PC-9 (cell line): ENCODE measurements around the gene SPATS2.

Source experiments
- CTCF ChIP-seq: fragments of 200-600 bp; sonication (generic); conservative IDR thresholded peaks from 2 replicates; pipeline ENCODE4 v1.6.1; 2017; ENCODE audit warnings: mixed run types, antibody characterized with exemption, mild to moderate bottlenecking, moderate library complexity
- EZH2 ChIP-seq: fragments of 200-600 bp; sonication (generic); IDR thresholded peaks from 2 replicates; pipeline ENCODE4 v1.8.0; 2017; ENCODE audit warnings: antibody characterized with exemption, low read depth

DNA sequence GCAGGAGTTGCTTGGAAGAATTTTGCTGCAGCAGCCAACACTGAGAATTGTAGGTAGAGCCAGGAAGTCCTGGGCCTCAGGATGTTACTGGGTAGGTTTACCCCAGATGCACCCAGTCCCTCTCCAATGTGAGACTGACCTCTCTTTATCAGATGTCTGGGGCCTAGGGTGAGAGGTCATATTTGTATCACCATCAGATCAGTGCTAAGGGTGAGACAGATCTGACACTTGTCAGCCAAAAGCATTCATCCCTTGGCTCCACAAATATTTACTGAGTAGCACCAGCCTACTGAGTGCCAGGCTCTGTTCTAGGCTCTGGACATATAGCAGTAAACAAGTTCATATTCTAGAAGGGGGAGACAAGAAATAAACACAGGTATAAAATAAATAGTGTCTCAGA lies 39.9 kb upstream of the SPATS2 start:
- no peak for TF ChIP-seq CTCF
- TF ChIP-seq EZH2, result no peak
